NOMO-1 treated with DMSO at 0.1 percent for 48 hours (cell line): Measurements from ENCODE around the gene TCF12.

Experiments
- DNase-seq: peaks from one replicate; lab custom pipeline; 2025; ENCODE audit not compliant: unreplicated experiment; lab: John Stamatoyannopoulos, UW

The TCF12 gene

GRCh38 chr15:57310876-57311275, 392.4 kb downstream of the TCF12 start:
- no peak for DNase-seq

GRCh38 chr15:57312006-57312317, 393.5 kb downstream of the TCF12 start:
- DNase-seq, result no peak

GRCh38 chr15:57312318-57313133, 394.1 kb downstream of the TCF12 start:
- DNase-seq, result no peak

DNA sequence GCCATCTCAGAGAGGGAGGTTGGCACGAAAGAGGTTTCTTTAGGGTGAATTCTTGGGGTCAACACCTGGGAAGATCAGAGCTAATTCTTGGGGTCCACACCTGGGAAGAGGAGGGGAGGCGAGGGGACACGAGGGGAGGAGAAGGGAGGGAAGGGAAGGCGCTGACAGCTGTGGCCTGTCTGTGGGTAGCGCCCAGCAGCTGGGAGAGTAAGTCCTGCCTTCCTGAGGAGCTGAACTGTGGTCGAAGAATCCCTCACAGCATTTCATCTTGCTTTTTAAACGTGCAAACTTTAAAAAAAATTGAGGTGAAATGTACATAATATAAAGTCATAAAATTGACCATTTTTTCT, 394.7 kb downstream of the TCF12 start:
- no peak for DNase-seq

DNA sequence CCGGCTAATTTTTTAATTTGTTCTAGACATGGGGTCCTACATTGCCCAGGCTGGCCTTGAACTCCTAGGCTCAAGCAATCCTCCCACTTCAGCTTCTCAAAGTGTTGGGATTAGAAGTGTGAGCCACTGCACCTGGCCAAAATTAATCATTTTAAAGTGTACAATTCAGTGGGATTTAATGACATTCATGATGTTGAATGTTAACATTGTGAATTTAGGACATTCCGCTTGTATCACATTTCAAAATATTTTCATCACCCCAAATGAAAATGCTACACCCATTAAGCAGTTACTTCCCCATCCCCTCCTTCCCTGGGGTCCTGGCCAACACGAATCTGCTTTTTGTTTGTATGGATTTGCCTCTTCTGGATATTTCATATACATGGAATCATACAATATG, 395.8 kb downstream of the TCF12 start:
- no peak for DNase-seq

DNA sequence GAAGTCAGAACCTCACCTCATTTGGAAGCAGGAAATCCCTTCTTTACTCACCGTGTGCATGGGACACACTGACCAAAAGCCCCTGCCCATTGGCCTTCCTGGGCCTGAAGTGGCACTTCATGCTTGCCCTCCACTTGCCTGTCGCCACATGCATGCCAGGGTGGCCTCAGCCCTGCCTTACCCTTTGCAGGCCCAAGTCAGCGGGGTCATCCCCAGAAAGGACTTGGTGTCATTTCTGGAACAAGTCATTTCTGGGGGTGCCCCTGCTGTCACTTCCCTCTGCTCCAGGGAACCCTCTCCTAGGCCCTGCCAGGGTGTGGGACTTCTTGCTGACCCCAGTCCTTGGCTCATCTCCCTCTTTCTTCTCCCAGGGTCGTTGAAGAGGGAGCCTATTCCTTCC, 398.0 kb downstream of the TCF12 start:
- DNase-seq, result no peak

DNA sequence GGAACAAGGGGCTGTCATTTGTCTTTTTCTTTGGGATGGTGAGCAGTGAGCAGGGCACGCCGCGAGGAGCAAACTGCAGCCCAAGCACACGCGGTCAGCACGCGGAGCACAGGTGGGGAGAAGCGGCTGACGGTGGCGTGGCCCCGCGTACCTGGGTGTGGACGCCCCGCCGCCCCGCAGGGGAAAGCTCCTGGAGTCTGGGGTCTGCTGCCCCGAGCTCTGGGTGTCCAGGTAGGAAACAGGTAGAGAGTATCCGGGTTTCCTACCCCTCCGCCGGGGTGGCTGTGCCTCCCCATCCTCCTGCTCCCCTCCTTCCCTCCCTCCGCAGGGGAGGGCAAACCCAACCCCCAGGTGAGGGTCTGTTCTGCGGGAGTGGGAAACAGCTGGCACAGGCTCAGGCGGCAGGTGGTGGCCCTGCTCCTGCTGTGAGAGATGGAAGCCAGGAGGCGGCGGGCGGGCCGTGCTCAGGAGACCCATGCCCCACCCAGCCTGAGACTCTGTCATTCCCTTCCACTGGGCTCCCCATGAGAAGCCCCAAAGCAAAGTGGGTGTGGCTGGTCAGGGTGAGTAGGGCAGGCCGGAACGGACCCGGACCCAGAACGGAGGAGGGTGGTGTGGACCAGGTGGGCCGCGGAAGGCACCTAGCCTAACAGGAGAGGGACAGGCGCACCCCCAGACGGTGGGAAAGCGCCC, 400.9 kb downstream of the TCF12 start:
- DNase-seq, result no peak

- DNase-seq, result no peak
Observed at GRCh38 chr15:57319919-57320560, 401.6 kb downstream of the TCF12 start.

- no peak for DNase-seq
Observed at GRCh38 chr15:57320631-57321220, 402.3 kb downstream of the TCF12 start.

- no peak for DNase-seq
Observed at GRCh38 chr15:57321485-57321884, 403.0 kb downstream of the TCF12 start.

DNA sequence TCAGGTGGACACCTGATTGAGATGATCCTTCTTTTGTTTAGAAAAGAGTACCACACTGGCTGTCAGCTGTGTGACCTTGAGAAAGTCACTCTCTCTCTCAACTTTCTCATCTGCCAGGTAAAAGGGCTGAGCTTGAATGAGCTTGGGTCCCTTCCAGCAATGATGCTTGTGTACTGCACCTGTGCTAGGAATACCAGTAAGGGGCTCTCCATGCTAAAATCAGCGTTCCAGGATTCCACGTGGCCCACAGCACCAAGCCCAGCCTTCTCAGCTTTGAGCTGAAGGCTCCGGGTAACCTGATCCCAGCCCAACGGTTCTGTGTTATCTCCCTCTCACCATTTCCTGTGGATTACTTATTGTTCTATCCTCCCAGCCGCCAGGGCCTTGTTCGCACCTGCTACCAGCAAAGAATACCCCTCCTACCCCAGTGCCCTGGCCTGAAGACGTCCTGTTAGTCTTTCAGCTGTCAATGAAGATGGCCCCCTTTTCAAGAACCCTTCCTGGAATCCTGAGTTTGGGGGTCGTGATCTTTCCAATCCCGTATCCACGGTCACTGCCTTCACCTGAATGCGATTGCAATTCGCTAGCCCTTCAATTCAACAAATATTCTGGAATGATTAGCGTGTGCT, 403.6 kb downstream of the TCF12 start:
- no peak for DNase-seq

GRCh38 chr15:57322602-57323250, 404.3 kb downstream of the TCF12 start:
- no peak for DNase-seq

- DNase-seq, result no peak
Observed at GRCh38 chr15:57323299-57323805, 404.9 kb downstream of the TCF12 start.

DNA sequence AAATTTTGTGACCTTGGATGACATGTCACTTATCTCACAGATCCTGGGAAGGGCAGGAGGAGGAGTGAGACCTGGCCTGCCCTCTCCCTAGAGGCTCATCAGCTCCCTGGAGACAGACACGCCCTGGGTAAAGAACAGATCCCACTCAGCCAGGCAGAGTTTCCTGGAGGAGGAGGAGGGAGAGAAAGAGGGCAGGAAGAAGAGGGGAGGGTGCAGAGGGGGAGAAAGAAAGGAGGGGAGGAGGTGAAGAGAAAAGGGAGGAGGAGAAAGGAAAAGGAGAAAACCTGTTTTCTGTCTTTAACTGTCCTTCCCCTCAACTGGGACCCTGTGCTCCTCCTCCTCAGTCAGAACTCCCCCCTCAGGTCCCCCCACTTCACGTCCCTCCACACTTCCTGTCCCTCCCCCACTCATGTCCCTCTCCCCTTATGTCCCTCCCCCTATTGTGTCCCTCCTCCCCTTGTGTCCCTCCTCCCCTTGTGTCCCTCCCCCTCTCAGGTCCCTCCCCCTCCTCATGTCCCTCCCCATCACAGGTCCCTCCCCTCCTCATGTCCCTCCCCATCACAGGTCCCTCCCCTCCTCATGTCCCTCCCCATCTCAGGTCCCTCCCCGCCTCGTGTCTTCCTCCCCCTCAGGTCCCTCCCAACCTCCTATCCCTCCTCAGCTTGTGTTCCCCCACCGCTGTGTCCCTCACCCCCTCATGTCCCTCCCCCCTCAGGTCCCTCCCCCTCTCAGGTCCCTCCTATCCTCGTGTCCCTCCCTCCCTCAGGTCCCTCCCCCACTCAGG, 405.6 kb downstream of the TCF12 start:
- no peak for DNase-seq

DNA sequence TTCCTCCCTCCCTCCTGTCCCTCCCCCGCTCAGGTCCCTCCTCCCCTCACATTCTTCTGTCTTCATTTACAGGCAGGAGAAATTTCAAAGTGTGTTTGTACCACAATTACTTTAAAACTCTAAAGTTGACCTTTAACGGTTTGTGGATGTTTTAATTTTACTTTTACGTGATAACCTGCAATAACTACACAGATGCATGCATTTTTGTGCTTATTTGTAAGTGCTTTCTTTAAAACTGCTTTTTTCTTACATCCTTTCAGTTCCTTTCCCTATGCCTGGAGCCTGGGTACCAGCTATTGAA, 406.1 kb downstream of the TCF12 start:
- no peak for DNase-seq

GRCh38 chr15:57324944-57325679, 406.7 kb downstream of the TCF12 start:
- no peak for DNase-seq

DNA sequence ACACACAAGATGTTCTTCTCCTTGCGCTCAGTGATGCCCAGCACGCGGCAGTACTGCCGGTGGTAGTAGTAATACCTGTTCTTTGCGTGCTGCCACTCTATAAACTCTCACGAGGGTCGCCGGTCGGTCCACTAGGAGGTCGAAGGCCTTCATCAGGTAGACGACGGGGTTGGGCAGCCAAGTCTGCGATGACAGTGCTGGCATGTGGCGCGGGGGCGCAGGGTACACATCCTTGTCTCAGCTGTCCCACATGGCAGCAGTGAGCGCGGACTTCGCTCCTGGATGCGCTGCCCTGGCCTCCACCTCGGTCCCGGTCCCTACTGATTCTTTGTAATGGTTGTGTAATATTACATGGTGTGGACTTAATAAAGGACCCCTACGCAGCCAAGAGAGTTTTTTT, 407.8 kb downstream of the TCF12 start:
- no peak for DNase-seq

- DNase-seq, result no peak
Observed at GRCh38 chr15:57327985-57328471, 409.6 kb downstream of the TCF12 start.

DNA sequence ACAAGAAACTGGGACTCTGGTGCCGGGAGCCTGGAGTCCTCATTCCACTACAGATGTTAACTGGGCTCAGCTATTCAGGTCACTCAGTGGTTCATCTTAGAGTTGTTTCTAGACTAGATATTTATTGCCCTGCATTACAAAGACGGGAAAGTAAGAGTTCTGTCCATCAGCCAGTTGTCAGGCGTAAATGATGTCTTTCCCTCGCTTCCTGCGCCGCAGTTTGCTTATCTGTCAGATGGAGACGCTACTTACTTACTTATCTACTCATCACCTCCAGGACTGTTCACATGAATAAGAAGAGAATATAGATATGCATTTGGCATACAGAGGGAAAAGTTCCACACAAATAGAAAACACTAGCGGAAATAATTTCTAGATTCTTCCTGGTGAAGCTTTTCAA, 410.0 kb downstream of the TCF12 start:
- DNase-seq, result no peak
